Suprapubic skin (tissue), 4 donors: ENCODE data around the gene ACOX1.

Experiments
- EP300 ChIP-seq: sonication (generic); formaldehyde crosslinking; IDR thresholded peaks from one replicate; pipeline ENCODE4 v1.6.1; 2017; ENCODE audit warnings: antibody characterized with exemption
- POLR2A ChIP-seq, 2 donors: fragments of 450-650 bp; IDR thresholded peaks; one replicate each; pipeline ENCODE4 v1.6.1; 2017; ENCODE audit warnings: antibody characterized with exemption in 2 of 2, mild to moderate bottlenecking in 2 of 2, moderate library complexity in 2 of 2
- POLR2AphosphoS5 ChIP-seq, 3 donors: sonication (generic); formaldehyde crosslinking; IDR thresholded peaks; one replicate each; pipeline ENCODE4 v1.6.1; 2017; ENCODE audit warnings: antibody characterized with exemption in 3 of 3
- TF ChIP-seq, protein P1 (sequence below), 2 donors: fragments of 200-600 bp in 1 of 2; fragments of 450-650 bp in 1 of 2; sonication (generic) in 1 of 2; IDR thresholded peaks; one replicate each; pipeline ENCODE4 v1.5.1; 2016 to 2019; ENCODE audit warnings: antibody characterized with exemption in 2 of 2, mild to moderate bottlenecking in 1 of 2, moderate library complexity in 1 of 2

GRCh38 chr17:75908201-75908600 lies 70.8 kb downstream of the ACOX1 start:
- TF ChIP-seq, protein P1, sequence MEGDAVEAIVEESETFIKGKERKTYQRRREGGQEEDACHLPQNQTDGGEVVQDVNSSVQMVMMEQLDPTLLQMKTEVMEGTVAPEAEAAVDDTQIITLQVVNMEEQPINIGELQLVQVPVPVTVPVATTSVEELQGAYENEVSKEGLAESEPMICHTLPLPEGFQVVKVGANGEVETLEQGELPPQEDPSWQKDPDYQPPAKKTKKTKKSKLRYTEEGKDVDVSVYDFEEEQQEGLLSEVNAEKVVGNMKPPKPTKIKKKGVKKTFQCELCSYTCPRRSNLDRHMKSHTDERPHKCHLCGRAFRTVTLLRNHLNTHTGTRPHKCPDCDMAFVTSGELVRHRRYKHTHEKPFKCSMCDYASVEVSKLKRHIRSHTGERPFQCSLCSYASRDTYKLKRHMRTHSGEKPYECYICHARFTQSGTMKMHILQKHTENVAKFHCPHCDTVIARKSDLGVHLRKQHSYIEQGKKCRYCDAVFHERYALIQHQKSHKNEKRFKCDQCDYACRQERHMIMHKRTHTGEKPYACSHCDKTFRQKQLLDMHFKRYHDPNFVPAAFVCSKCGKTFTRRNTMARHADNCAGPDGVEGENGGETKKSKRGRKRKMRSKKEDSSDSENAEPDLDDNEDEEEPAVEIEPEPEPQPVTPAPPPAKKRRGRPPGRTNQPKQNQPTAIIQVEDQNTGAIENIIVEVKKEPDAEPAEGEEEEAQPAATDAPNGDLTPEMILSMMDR (IDR thresholded peaks at IDR 0.05), result no peak
- TF ChIP-seq POLR2AphosphoS5 (IDR thresholded peaks at IDR 0.05) (no peak), EP300 (no peak), POLR2A (IDR thresholded peaks at IDR 0.05) (no peak)
